ENCODE measurements around the gene EYS.

Gene EYS

DNA sequence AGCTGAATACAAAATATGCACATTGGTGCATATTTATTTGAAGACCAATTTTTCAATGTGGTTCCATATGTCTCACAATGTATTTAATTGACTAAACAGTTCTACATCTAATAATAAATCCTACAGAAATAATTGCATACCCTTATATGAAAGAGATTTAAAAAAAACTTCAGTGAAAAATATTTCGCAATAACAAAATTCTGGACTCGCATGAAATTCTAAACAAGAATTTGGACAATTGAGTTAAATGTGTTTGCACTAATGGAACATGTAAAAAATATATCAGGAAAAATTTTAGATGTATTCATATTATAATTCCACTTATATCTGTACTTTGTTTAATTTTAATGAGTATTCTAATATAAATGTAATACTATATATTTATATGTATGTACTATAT lies 1003.1 kb downstream of the EYS start:
- DNase-seq, result no peak

DNA sequence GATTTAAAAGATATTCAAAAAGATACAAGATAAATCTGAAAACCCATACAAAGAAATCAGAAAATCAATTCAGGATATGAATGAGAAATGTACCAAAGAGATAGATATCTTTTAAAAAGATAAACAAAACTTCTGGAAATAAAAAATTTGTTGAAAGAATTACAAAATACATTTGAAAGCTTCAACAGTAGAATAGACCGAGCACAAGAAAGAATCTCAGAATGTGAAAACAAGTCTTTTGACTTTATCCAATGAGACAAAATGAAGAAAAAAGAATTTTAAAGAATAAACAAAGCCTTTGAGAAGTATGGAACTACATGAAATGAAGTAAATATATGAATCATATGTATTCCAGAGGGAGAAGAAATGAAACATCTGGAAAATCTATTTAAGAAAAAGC lies 1011.0 kb downstream of the EYS start:
- no peak for DNase-seq

DNA sequence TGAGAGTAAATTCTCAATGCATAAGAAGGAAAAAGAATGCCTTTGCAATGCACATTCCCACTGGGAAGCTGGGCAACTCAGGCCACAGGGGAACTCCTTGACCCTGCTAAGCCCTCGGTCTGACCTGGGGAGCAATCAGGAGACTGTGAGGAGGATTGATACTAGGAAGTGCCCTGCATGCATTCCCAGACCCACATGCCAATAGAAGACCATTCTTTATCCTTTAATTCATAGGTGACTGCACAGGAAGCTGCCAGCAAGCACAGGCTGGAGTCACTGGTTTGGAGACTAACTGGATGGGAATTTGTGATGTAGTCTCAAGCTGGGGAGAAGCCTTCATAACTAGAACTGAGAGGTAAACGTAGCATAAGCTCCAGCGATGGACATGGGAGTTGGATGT lies 1012.7 kb downstream of the EYS start:
- DNase-seq, result no peak

DNA sequence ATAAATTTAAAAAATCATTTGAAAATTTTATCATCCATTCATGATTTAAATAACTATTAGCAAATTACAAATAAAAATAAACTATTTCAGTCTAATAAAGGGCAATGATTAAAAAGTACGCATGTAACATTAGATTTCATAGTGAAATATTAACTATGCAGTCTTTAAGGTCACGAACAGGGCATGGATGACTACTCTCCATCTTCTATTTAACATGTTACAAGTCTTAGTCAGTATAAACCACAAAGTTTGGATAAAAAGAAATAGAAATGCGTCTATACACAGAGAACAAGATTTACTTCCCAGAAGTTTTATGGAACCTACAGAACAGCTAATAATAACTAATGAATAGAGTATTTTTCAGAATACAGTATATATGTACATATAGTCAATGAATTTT lies 1016.0 kb downstream of the EYS start:
- no peak for DNase-seq

DNA sequence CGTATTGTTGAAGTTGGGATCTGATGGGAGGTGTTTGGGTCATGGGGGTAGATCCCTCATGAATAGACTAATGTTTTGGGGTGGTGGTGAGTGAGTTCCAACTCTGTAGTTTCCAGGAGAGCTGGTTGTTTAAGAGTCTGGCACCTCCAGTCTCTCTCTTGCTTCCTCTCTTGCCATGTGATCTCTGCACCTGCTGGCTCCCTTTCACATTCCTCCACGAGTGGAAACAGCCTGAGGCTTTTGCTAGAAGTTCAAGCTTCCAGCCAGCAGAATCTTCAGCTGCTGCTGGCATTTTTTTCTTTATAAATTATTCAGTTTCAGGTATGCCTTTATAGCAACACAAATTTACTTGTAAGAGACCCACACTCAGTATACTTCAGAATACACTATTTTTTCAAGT lies 1021.6 kb downstream of the EYS start:
- no peak for DNase-seq

DNA sequence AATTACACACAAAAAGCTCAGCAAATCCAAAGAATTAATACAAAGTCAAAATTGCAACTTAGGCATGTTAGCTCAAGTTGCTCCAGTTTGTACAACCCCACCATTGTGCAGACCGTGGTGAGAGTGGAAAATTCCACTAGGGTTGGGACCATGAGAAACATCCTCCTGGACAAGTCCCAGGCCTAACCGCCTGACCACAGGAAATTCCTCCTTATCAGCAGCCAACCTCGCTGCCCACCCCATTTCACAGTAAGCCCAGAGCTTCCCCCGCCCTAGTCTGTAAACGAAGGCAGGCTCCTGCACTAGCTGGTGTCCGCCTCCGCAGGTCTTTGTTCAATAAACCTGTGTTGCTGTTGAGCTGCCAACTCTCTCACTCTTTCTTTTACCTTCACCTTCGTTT lies 1023.3 kb downstream of the EYS start:
- DNase-seq, result no peak

DNA sequence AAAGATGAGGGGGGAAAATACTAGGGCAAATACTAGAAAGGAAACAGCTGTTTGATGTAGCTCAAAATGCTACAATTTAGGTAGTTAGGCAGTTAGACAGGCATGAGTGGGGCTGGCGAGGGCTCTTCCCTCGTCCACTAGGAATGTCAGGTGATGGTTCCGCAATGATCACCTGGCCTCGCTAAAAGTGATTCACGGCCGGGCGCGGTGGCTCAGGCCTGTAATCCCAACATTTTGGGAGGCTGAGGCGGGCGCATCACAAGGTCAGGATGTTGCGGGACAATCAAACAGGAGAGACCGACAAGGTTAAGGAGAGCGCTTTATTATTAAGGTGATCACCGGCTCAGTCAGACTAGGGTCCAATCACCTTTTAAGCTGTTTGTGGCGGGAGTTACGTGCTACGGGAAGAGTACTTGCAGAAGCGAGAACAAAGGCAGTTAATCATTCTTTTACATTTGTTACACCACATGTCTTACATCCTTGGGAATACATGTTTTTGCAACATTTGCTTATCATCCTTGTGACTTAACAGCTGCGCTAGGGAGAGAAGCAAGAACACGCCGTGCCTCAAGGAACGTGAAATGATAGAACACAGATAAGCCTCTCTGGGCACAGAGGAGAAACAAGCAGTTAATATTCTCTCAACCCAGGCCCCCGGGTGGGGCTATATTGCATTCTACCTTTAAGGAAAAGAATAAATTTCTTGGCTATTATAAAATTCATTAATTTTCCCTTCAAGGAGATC lies 1025.4 kb downstream of the EYS start:
- no peak for DNase-seq

DNA sequence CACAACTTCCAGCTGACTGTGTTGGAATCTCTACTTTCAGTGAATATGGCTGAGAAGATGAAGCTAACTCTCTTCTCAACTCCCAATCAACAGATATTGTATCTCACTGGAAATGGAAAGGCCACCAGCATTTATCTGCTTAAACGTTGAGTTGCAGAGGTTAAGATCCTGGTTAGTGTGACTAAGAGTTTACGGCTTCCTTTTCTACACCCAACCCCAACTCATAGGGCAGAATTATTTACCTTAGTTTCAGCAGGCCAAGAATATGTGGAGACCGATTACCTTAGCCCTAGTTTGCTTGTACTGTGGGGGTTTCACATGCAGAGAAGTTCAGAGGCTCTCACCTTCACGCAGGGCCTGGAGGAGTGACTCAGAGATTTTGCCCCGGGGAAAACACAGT lies 1026.6 kb downstream of the EYS start:
- DNase-seq, result no peak

DNA sequence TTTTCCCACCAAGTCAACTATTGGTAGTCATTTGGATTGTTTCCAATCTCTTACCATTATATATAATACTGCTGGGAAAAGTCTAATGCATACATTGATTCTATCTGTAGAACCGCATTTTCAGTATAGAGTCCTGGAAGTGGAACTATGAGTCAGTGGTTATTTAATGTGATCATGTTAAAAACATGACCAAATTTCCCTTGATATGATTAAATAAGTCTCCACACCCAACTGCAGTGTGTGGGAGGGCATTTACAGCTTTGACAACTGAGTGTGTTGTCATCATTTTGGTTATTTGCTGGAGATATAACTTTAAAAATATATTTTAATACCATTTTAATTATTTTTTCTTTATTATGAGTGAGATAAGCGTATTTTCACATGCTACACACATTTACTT lies 1027.6 kb downstream of the EYS start:
- no peak for DNase-seq

DNA sequence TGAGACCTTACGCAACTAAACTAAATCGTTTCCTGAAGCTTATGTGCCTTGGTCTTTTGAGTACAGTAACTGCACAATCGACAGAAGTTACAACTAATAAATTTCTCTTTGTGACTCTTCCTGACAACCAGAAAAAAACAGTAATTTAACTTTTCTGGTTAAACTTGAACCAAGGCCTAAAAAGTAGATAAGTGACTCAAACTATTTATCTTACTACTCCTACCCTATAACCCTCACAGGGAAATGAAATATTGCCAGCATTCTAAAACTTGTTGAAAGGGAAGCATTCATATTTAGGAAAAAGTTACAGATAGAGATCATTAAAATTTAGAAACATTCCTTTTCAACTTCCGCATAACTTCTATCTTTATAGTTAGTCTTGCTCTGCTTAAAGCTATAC lies 1034.4 kb downstream of the EYS start:
- no peak for DNase-seq

DNA sequence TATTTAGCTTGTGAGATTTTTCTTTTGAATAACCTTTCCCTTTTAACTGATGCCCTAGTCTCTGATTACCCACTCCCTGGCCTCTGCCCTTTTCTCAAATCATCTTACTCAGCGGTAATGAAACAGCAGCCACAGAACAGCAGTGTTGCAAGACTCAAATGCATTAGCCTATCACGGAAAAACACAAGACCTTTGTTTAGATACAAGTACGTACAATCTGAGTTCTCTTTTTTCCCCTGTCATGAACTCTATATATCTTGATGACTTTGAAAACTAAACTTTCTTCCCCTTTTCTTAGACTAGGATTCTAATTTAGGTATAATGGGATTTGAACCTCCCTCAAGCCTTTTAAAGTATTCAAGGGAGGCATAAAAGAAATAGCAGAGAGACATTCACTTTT lies 1034.9 kb downstream of the EYS start:
- DNase-seq, result no peak

DNA sequence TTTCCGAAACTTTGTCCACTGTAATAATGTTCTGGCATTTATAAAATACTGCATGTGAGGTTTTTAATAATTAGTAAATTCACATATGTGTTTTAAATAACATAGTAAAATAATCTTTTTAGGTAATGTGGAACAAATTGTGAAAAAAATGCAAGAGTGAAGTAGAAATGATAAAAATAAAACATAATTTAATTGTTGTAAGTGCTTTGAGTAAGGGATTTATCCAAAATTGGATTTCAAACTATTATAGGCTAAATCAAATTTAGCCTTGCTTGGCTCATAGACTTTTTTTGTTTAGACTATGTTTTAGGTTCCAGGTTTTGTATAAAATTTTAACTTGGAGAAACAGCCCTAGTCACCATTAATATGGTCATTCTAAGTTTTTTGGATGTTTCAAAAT lies 1041.9 kb downstream of the EYS start:
- DNase-seq, result no peak

DNA sequence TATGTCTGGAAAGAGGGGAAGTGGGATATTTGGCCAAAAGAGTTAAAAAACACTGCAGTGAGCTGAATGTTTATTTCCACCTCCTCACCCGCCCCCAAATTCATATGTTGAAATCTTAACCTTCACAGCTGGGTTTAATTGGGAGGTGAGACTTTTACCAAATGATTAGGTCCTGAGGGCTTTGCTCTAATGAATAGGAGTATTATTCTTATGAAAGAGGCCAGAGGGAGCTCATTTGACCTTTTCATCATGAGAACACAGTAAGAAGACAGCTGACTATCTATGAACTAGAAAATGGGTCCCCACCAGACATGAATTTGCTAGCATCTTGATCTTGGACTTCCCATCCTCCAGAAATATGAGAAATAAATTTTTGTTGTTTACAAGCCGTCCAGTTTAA lies 1042.5 kb downstream of the EYS start:
- DNase-seq, result no peak

DNA sequence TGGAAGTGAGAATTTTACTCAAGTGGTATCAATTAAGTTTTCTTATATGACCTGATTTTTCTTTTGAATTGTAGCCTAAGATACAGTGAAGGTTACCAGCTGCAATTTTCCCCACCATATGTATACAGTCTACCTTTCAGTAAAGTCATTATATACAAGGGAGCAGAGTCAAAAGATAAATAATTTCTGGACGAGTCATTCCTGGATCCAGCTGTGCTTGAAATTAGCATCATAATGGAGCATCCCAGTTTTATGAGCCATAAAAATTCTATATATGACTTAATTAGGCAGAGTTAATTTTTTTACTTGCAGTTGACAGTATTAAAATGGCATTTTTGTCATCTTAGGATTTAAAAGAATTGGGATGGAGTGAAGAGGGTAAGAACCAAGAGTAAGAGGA lies 1063.0 kb downstream of the EYS start:
- no peak for DNase-seq

DNA sequence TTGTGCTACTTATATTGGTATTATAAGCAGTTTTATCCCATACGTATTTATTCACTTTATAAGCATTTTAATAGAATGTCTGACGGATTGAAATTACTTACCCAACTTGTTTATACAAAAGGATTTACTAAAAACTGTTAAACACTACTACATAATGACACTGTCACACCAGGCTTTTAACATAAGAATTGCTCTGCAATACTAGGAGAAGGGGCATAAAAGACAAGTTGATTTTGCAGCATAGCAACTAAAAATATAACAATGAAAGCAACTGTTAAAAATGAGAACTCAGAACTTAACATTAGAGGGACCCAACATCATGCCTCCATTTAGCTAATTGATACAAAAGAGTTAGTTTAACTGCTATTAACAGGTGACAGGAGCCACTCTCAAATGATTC lies 1076.1 kb downstream of the EYS start:
- DNase-seq, result no peak

DNA sequence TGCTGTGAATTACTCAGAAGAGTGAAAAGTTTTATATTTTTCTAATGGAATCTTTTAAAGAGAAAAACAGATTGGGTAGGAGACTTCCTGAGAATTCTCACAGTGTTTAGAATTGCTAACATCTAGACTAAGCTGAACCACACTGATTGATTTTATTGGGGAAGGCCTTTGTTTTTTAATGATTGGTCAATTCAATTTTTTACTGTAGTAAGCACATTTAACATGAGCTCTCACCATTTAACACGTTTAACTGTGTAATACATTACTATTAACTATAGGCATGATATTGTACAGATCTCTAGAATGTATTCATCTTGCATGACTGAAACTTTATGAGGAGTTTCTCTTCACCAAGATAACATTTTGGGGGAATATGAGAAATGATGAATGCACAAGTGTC lies 1084.1 kb downstream of the EYS start:
- DNase-seq, result no peak

DNA sequence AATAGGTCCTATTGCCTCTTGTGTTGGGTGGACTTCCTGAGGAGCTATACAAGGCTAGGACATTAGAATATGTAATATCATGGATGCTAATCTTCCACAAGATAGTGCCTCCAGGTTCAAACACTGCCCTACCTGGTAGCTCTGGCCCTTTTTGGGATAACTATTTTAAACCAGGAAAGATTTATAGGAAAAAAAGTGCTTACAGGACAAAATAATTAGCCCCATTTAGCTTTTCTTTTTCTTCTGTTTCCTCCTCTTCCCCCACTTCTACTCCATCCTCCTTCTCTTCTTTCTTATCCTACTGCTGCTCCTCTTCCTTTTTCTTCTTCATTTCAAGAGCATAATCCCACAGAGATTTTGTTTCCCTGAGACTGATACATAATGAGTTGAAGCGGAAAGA lies 1104.0 kb downstream of the EYS start:
- DNase-seq, result no peak

DNA sequence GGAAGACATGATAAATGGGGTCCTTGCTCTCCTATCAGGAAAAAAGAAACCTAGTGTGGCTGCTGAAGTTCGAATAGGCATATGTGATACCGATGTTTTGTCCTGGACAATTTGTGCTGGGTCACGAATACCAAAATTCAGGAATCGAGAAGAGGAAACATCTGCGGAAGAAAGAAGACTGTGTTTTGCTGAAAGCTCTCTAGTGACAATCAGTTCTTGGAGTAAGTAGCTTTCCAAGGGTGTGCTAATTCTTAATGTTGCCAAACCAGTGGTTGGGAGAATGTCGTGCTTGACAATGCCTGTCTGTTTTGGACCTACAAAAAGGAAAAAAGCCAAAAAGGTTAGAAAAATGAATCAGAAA lies 1115.4 kb downstream of the EYS start:
- DNase-seq, result no peak

DNA sequence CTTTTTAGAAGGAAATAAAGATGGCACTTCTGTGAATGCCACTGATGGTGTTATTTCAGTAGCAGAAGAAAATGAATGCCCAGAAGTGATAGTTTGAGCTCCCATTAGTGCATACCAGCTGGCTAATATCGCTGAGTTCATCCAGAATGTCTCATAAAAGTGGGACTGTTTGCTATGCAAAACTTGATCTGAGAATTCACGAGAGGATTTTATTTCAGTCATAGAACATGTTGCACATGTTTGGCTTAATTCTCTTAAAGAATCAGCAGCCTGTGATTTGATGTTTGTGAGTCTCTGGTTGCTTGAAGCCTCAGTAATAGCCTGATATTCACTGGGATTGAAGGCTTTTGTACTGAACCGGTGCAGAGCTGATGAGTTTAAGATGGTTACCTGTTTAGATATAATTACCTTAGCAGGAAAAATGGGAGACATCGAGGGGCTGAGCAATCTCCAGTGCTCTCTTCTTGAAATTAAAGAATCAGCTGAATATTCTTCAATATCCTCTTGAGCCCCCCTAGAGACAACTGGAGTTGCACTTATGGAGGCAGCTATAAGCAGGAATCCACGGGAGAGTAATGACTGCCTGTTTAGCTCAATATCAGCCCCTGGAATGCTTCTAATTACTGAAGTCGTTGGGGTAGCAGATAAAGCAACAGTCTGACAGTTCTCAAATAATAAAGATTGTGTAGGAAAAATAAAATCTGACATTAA lies 1115.9 kb downstream of the EYS start:
- DNase-seq, result no peak

DNA sequence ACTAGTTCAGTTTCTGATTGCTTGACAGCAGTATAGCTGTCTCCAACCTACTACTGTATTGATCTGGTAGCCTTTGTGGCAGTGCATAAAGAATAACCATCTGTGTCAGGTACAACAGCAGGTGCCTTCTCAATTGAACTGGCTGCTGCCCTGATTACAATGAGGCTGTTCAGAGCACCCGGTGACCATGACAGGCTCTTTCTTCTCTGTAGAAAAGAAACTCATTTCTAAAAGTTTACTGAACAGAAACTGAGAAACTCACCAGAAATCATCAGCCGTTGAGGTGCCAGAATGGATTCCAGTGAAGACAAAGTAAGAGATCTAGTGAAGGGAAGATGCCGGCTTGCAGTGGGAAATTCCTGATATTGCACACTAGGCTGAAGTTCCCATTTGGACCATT lies 1117.1 kb downstream of the EYS start:
- DNase-seq, result no peak

DNA sequence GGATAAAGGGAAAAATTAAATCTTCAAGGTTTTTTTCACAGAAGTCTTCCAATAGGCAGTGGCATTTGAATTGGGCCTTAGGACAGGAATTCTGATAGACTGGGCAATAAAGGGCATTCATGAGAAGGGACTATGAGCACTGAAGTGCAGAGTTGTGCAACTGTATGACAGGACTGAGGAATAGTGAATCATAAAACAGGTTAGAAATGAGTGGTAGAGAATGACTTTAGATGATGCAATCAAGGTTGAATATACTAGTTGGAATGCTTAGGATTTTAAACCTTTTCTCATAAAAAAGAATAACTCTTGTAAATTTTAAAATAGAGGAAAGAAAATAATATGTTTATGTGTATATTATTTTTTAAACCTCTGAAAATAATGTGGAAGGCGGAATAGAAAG lies 1126.7 kb downstream of the EYS start:
- DNase-seq, result no peak

DNA sequence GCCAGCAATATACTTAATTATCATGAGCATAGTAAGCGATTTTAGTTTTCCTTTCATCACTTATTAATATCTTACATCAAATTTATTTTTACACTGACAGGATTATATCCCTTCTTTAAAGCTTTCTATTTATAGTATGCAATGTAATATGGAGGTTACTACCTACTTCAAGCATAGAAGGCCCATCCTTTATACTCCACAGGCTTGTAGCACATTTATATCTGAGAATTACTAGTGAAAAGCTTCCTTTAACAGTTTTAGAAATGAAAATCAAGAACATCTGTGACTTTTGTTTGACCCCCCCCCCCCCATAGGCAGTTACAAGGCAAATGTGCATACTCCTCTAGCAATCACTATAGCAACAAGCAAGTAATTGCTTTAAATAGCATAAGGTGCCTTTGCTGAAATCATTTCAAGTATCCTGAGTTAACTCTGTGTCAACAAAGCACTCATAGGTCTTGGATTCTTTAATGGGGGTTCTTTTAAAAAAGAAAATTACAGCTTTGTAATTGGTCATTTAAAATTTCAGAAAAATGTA lies 1153.7 kb downstream of the EYS start:
- DNase-seq, result no peak

DNA sequence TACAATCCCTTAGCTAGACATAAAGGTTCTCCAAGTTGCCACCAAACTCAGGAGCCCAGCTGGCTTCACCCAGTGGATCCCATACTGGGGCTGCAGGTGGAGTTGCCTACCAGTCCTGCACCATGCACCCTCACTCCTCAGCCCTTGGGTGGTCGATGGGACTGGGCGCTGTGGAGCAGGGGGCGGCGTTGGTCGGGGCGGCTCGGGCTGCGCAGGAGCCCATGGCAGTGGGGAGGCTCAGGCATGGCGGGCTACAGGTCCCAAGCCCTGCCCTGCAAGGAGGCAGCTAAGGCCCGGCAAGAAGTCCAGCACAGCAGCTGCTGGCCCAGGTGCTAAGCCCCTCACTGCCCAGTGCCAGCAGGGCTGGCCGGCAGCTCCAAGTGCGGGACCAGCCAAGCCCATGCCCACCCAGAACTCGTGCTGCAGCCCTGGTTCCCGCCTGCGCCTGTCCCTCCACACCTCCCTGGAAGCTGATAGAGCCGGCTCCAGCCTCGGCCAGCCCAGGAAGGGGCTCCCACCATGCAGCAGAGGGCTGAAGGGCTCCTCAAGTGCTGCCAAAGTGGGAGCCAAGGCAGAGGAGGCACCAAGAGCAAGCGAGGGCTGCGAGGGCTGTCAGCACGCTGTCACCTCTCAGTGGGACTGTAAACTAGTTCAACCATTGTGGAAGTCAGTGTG lies 1159.3 kb downstream of the EYS start:
- DNase-seq, result no peak

DNA sequence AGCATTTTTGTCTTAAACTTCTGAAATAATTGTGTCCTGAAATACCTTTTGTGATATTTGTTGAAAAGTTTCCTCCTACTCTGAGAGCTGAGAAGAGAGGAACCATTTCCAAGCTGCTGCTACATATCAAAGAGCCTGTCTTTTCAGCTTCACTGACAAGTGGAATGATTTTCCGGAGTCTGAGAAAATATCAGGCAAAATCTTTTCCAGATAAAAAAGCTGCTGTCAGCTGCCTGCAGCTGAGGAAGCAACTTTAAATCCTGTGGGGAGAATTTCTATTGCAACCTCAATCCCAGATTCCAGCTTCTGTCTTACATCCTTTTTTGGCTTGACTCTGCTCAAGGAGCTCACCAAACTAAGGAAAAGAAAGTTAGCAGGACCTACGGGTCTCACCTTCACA lies 1167.1 kb downstream of the EYS start:
- no peak for DNase-seq
